GM18951 (cell line): Measurements from ENCODE around the gene PAPPA.

Experiments used
- POLR2A ChIP-seq: IDR thresholded peaks from 4 replicates; pipeline ENCODE4 v1.6.1; 2011; ENCODE audit warnings: mild to moderate bottlenecking; ENCODE audit not compliant: insufficient read length, insufficient read depth; ENCODE audit errors: extremely low read depth
- in situ Hi-C: fragments of 300-500 bp; cut with MboI; formaldehyde crosslinking; loops from one replicate; pipeline ENCODE4 v1.12.0; 2022; ENCODE audit warnings: low sequenced_read_pairs, mixed read lengths, inconsistent platforms; ENCODE audit not compliant: unreplicated experiment

Gene PAPPA

GRCh38 chr9:116142706-116143492 is 10.7 kb upstream of the PAPPA start:
- no peak for TF ChIP-seq POLR2A
- in situ Hi-C loops: no loop called here

DNA sequence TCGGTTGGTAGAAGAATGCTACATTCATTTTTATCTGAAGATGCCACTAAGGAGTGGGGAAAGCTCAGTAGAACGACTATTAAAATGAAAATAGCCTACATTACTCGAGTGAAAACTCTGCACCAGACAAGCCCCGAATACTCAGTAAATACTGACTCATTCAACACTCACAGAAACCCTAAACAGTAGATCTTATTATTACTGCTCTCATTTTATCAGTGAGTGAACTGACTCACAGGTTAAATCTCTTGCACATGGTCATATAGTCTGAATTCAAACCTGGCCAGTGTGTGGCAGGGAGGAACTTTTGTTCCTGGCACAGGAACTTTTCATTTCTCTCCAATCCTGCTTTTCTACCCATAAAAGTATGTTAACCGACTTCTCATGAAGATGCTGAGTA is 9.6 kb upstream of the PAPPA start:
- no peak for TF ChIP-seq POLR2A
- in situ Hi-C loops: no loop called here

DNA sequence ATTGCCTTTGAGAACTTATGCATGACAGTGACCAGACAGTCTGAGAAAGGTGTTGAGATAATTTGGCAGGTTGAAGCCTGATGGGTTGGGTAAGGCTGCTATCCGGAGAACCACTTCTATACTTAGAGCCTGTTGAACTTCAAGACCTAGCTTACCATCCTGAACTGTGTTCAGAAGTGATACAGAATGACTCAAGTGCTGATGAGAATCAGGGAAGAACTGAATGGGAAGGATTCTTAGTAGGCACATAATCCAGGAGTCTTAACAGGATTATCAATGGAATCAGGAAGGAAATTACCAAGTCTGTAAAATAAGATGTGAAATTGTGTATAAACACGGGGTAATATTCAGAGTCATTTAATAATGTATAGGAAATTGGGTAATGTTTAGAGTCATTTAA is 9.0 kb upstream of the PAPPA start:
- in situ Hi-C loops: no loop called here
- TF ChIP-seq POLR2A: no peak

DNA sequence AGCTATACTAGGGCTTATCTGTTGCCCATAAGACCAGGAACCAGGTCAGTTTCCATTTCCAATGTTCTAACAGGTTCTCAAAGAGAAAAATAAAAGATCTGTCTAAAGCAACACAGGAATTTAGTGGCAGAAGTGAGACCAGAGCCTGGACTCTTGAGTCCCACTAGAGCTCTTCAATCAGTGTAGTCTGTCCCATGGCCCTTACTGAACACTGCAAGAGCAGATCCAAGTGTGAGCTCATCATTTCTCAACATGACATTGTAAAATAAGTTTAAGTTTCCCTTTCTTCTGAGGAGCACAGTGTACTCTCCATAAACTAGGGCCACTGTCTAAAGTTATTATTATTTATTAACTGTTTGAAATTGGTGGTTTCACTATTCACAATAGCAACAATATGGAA is 8.6 kb upstream of the PAPPA start:
- no peak for TF ChIP-seq POLR2A
- in situ Hi-C loops: no loop called here

DNA sequence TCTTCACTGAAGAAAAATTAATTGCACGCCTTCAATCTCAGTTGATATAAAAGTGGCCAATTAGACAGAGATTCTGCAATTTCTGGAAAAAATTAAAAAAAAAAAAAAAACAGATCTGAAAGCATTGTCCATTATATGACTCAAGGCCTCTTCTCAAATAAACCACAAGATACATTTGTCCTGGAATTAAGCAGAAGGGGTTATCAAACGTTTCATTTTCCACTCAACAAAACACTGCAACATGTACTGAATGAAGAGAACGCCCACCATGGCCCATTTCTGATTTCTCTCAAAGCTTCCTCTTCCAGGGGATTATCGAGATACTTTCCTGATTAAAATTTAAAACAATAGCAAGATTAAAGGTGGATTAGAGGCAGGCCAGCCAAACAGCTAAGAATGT is 5.8 kb upstream of the PAPPA start:
- no peak for TF ChIP-seq POLR2A

GRCh38 chr9:116149844-116150243 is 3.7 kb upstream of the PAPPA start:
- in situ Hi-C loops: loop anchor here (25.0 kb wide), 1 partner anchor 437 kb away; no protein-coding TSS in a partner anchor
- TF ChIP-seq POLR2A: no peak

More for the DNA sequence above, 5.8 kb upstream of the PAPPA start:
- in situ Hi-C loops: no loop called here

GRCh38 chr9:116151199-116151598 is 2.4 kb upstream of the PAPPA start:
- no peak for TF ChIP-seq POLR2A
- in situ Hi-C loops: loop anchor here (25.0 kb wide), 1 partner anchor 436 kb away; no protein-coding TSS in a partner anchor

- TF ChIP-seq POLR2A: no peak
- in situ Hi-C loops: loop anchor here (25.0 kb wide), 1 partner anchor 435 kb away; no protein-coding TSS in a partner anchor
Measured at GRCh38 chr9:116151966-116152381, 1.6 kb upstream of the PAPPA start.

GRCh38 chr9:116152390-116152789 is 1.2 kb upstream of the PAPPA start:
- no peak for TF ChIP-seq POLR2A

DNA sequence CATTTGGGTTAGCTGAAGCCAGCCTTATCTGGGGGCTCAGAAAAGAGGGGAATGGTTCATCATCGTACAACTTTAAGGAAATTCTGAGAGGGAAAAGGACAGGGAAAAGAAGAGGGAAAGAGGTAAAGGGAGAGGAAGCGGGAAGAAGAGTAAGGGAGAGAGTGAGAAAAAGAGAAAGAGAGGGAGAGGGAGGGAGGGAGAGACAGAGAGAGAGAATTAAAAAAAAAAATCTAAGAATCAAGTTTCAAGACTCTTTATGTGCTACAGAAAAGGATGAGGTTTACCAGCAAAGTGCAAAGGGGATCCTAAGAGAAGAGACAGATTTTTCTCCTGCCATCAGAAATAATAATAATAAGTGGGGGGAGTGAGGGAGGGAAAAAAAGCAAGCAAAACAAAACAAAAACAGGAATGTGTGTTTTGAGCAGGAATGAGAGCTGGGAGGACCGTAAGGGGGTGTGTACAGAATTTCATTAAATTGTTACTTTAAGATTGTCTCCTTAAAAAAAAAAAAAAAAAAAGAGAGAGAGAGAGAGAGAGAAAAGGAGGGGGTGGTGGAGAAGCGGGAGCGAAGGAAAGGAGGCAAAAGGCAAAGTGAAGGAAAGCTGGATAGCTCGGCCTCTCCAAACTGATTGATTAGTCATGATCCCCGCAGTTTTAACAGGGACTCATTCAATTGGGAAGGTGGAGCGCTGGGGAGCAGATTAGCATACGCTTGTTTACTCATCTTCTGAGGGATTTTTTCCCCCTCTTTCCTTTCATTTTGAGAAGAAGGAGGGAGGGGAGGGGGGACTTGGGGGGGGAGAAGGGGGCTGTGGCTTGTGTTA is 438 bp upstream of the PAPPA start:
- TF ChIP-seq POLR2A: no peak
- in situ Hi-C loops: loop anchor here (25.0 kb wide), 1 partner anchor 434 kb away; no protein-coding TSS in a partner anchor

More at GRCh38 chr9:116152390-116152789, 1.2 kb upstream of the PAPPA start:
- in situ Hi-C loops: loop anchor here (25.0 kb wide), 1 partner anchor 435 kb away; no protein-coding TSS in a partner anchor

GRCh38 chr9:116154334-116154975 is 864 bp downstream of the PAPPA start:
- in situ Hi-C loops: loop anchor here (25.0 kb wide), 1 partner anchor 433 kb away; no protein-coding TSS in a partner anchor
- TF ChIP-seq POLR2A: no peak

GRCh38 chr9:116154976-116155697 is 1.5 kb downstream of the PAPPA start:
- in situ Hi-C loops: loop anchor here (25.0 kb wide), 1 partner anchor 432 kb away; no protein-coding TSS in a partner anchor
- TF ChIP-seq POLR2A: no peak
